HCT116 (cell line): ENCODE results near the gene STXBP3. TPM values are rescaled to one million over a fixed set of nuclear protein-coding genes. Genes with fewer than 3 reads are reported as not detected.

Experiments
- ATAC-seq: fragments of 200-7000 bp; cut with Tn5 transposase; 2 replicates; pipeline ENCODE4 v1.9.1; 2020; ENCODE audit warnings: mild to moderate bottlenecking, moderate library complexity
- BruUV-seq: library from RNA; stranded (reverse); fragments of 400-500 nt; replicated peaks from 2 replicates; lab custom pipeline; 2021; lab: Mats Ljungman, UMichigan
- CTCF ChIA-PET: fragments of 300-600 bp; sonication (Branson Sonifier 250); formaldehyde crosslinking; loops from one replicate; lab custom pipeline; 2021; ENCODE audit warnings: antibody characterized with exemption; lab: Charles Lee
- POLR2A ChIA-PET: fragments of 300-600, 350-600 bp; sonication (Branson Sonifier 250); formaldehyde crosslinking; loops from one replicate; lab custom pipeline; 2021; ENCODE audit warnings: antibody characterized with exemption; lab: Charles Lee
- RAD21 ChIA-PET, 2 experiments: fragments of 300-600 bp; sonication (Branson Sonifier 250); formaldehyde crosslinking; loops; one replicate each; lab custom pipeline; 2023; ENCODE audit warnings: low total read pairs in 2 of 2; ENCODE audit not compliant: uncharacterized antibody in 2 of 2, unreplicated experiment in 2 of 2, low non-redundant PET in 1 of 2; lab: Charles Lee
- DNase-seq: peaks from one replicate; pipeline ENCODE4 v3.0.0-alpha.2; 2010; ENCODE audit warnings: low read depth, low spot score
- H2AFZ ChIP-seq: fragments of 200-600 bp; shearing (Covaris generic), sonication (generic); 2 replicates; pipeline ENCODE4 v1.6.1; 2017; ENCODE audit warnings: low read depth, mixed run types, mixed read lengths, antibody characterized with exemption, low read length; ENCODE audit not compliant: poor library complexity, severe bottlenecking
- H3K27ac ChIP-seq: 2 replicates; pipeline ENCODE4 v1.5.1; 2012; ENCODE audit warnings: low read depth, low read length
- H3K27me3 ChIP-seq: fragments of 200-600 bp; sonication (generic); 2 replicates; pipeline ENCODE4 v1.6.1; 2016; ENCODE audit warnings: mixed run types, low read length, mixed read lengths; ENCODE audit not compliant: insufficient read depth
- H3K36me3 ChIP-seq, 2 experiments: fragments of 200-500 bp in 1 of 2; fragments of 200-600 bp in 1 of 2; sonication (Bioruptor generic) in 1 of 2; sonication (generic) in 1 of 2; 2 replicates each; pipeline versions ENCODE4 v1.5.1 to v1.6.1; 2014 to 2016; ENCODE audit warnings: low read length in 2 of 2, inconsistent platforms in 1 of 2, mixed read lengths in 1 of 2, mixed run types in 1 of 2; ENCODE audit not compliant: insufficient read depth in 2 of 2, control insufficient read depth in 1 of 2
- H3K4me1 ChIP-seq, 2 experiments: fragments of 200-600 bp in 1 of 2; sonication (generic) in 1 of 2; 2 replicates each; pipeline versions ENCODE4 v1.5.1 to v1.6.1; 2012 to 2017; ENCODE audit warnings: low read length in 2 of 2, inconsistent platforms in 1 of 2, mild to moderate bottlenecking in 1 of 2, mixed read lengths in 1 of 2, mixed run types in 1 of 2, moderate library complexity in 1 of 2; ENCODE audit not compliant: insufficient read depth in 2 of 2, control insufficient read depth in 1 of 2
- H3K4me2 ChIP-seq: fragments of 200-600 bp; sonication (generic); 2 replicates; pipeline ENCODE4 v1.6.1; 2017; ENCODE audit warnings: mixed run types, low read length, mixed read lengths
- H3K4me3 ChIP-seq, 2 experiments: fragments of 200-600 bp in 1 of 2; sonication (generic) in 1 of 2; replicated peaks in 1 of 2; 2 replicates each; pipeline ENCODE4 v1.5.1; 2011 to 2016; ENCODE audit warnings: low read length in 2 of 2, control low read depth in 1 of 2, low read depth in 1 of 2, mild to moderate bottlenecking in 1 of 2, mixed read lengths in 1 of 2, mixed run types in 1 of 2
- H3K79me2 ChIP-seq: fragments of 200-600 bp; sonication (generic); 2 replicates; pipeline ENCODE4 v1.6.1; 2017; ENCODE audit warnings: mild to moderate bottlenecking, mixed run types, low read length, moderate library complexity, mixed read lengths; ENCODE audit not compliant: insufficient read depth
- H3K9ac ChIP-seq: fragments of 200-600 bp; sonication (generic); 2 replicates; pipeline ENCODE4 v1.6.1; 2016; ENCODE audit warnings: low read length, mixed read lengths
- H3K9me2 ChIP-seq: fragments of 200-600 bp; sonication (generic), shearing (Covaris generic); 2 replicates; pipeline ENCODE4 v1.6.1; 2017; ENCODE audit warnings: mixed run types, mild to moderate bottlenecking, moderate library complexity; ENCODE audit not compliant: insufficient read depth
- H3K9me3 ChIP-seq, 2 experiments: fragments of 200-500 bp in 1 of 2; fragments of 200-600 bp in 1 of 2; sonication (Bioruptor generic) in 1 of 2; sonication (generic) in 1 of 2; 2 replicates each; pipeline ENCODE4 v1.6.1; 2014 to 2017; ENCODE audit warnings: low read length in 2 of 2, mixed read lengths in 2 of 2, inconsistent platforms in 1 of 2, low read depth in 1 of 2, mild to moderate bottlenecking in 1 of 2, mixed run types in 1 of 2, moderate library complexity in 1 of 2; ENCODE audit not compliant: control insufficient read depth in 1 of 2, insufficient read depth in 1 of 2
- H4K20me1 ChIP-seq: fragments of 200-600 bp; sonication (generic), shearing (Covaris generic); 2 replicates; pipeline ENCODE4 v1.6.1; 2017; ENCODE audit warnings: mixed run types, mild to moderate bottlenecking, moderate library complexity; ENCODE audit not compliant: insufficient read depth
- CBX3 ChIP-seq: IDR thresholded peaks from 2 replicates; pipeline ENCODE4 v1.6.1; 2012; ENCODE audit warnings: low read depth
- EZH2phosphoT487 ChIP-seq: fragments of 200-600 bp; IDR thresholded peaks from 2 replicates; pipeline ENCODE4 v1.6.1; 2018; ENCODE audit warnings: antibody characterized with exemption, borderline replicate concordance
- FOSL1 ChIP-seq: IDR thresholded peaks from 2 replicates; pipeline ENCODE4 v1.6.1; 2012; ENCODE audit warnings: low read depth
- JUND ChIP-seq: IDR thresholded peaks from 2 replicates; pipeline ENCODE4 v1.6.1; 2012
- POLR2A ChIP-seq: IDR thresholded peaks from 2 replicates; pipeline ENCODE4 v1.7.0; 2011; ENCODE audit warnings: borderline replicate concordance; ENCODE audit not compliant: insufficient read depth, insufficient read length; ENCODE audit errors: extremely low read depth
- POLR2AphosphoS5 ChIP-seq: IDR thresholded peaks from 2 replicates; pipeline ENCODE4 v1.6.1; 2011; ENCODE audit warnings: mild to moderate bottlenecking, low read depth, low read length, moderate library complexity
- RAD21 ChIP-seq: IDR thresholded peaks from 2 replicates; pipeline ENCODE4 v1.6.1; 2012; ENCODE audit warnings: low read depth, mild to moderate bottlenecking
- SP1 ChIP-seq: IDR thresholded peaks from 2 replicates; pipeline ENCODE4 v1.6.1; 2012; ENCODE audit warnings: low read depth
- SRF ChIP-seq: IDR thresholded peaks from 2 replicates; pipeline ENCODE4 v1.6.1; 2012; ENCODE audit warnings: low read depth
- TCF7L2 ChIP-seq: IDR thresholded peaks from 2 replicates; pipeline ENCODE4 v1.7.0; 2011; ENCODE audit warnings: borderline replicate concordance, inconsistent platforms; ENCODE audit not compliant: insufficient read depth, insufficient read length; ENCODE audit errors: extremely low read depth
- ZFX ChIP-seq: fragments of 450-650 bp; IDR thresholded peaks from 2 replicates; pipeline ENCODE4 v1.6.1; 2017
- ZNF274 ChIP-seq: fragments of 200-500 bp; sonication (Bioruptor generic); IDR thresholded peaks from 2 replicates; pipeline ENCODE4 v1.6.1; 2014; ENCODE audit warnings: mild to moderate bottlenecking, low read depth, low read length, inconsistent platforms
- intact Hi-C: fragments of 100-400 bp; cut with micrococcal nuclease; formaldehyde crosslinking; loops from 2 replicates; pipeline ENCODE4 v1.10.0; 2022
- total RNA-seq: library from RNA; stranded (reverse); gene quantifications from one replicate; pipeline ENCODE4 v1.2.1, GENCODE V29; 2021; ENCODE audit not compliant: unreplicated experiment
- TF ChIP-seq, protein P1 (sequence below): IDR thresholded peaks from 2 replicates; pipeline ENCODE4 v1.6.1; 2012; ENCODE audit warnings: low read depth

Gene STXBP3
- total RNA-seq, 1 experiment from 2014 or later: 22.6 TPM

DNA sequence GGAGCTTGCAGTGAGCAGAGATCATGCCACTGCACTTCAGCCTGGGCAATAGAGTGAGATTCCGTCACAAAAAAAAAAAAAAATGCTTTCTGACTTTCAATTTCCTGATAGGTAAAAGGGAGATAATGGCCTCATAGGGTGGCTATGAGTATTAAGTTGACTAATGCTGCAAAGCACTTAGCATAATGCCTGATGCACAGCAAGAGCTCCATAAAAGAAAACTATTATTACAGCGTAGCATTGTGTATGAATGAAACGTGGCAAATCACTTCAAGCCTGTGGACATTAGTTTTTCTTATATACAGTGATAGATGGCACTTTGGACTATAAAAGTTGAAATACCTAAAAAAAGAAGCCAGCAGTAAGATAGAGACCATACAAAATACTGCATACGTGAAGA is 17.0 kb upstream of the STXBP3 start:
- POLR2A ChIA-PET: no interaction called here
- Histone ChIP-seq H3K79me2 (no peaks in the 10 kb centered on the region), H3K4me2 (no peak overlapping the region), H3K27me3 (no peaks in the 10 kb centered on the region)
- RAD21 ChIA-PET: no interaction called here
- TF ChIP-seq SP1 (no peak), EZH2phosphoT487 (no peak), SRF (no peak)
- TF ChIP-seq, protein P1, sequence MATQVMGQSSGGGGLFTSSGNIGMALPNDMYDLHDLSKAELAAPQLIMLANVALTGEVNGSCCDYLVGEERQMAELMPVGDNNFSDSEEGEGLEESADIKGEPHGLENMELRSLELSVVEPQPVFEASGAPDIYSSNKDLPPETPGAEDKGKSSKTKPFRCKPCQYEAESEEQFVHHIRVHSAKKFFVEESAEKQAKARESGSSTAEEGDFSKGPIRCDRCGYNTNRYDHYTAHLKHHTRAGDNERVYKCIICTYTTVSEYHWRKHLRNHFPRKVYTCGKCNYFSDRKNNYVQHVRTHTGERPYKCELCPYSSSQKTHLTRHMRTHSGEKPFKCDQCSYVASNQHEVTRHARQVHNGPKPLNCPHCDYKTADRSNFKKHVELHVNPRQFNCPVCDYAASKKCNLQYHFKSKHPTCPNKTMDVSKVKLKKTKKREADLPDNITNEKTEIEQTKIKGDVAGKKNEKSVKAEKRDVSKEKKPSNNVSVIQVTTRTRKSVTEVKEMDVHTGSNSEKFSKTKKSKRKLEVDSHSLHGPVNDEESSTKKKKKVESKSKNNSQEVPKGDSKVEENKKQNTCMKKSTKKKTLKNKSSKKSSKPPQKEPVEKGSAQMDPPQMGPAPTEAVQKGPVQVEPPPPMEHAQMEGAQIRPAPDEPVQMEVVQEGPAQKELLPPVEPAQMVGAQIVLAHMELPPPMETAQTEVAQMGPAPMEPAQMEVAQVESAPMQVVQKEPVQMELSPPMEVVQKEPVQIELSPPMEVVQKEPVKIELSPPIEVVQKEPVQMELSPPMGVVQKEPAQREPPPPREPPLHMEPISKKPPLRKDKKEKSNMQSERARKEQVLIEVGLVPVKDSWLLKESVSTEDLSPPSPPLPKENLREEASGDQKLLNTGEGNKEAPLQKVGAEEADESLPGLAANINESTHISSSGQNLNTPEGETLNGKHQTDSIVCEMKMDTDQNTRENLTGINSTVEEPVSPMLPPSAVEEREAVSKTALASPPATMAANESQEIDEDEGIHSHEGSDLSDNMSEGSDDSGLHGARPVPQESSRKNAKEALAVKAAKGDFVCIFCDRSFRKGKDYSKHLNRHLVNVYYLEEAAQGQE: no peak
- TF ChIP-seq, all 23 proteins: peak for 0
- intact Hi-C loops: no loop called here
- Histone ChIP-seq H3K9me3 (no peaks in the 10 kb centered on the region), H3K4me3 (no peak overlapping the region), H3K4me1 (no peaks in the 10 kb centered on the region), H3K36me3 (no peaks in the 10 kb centered on the region), H3K9me2 (no peaks in the 10 kb centered on the region), H4K20me1 (no peaks in the 10 kb centered on the region), H3K27ac (no peak overlapping the region), H2AFZ (no peak overlapping the region), H3K9ac (no peak overlapping the region)
- ATAC-seq (no peak), DNase-seq (no peak)
- BruUV-seq: no TSS peak
- CTCF ChIA-PET: no interaction called here

DNA sequence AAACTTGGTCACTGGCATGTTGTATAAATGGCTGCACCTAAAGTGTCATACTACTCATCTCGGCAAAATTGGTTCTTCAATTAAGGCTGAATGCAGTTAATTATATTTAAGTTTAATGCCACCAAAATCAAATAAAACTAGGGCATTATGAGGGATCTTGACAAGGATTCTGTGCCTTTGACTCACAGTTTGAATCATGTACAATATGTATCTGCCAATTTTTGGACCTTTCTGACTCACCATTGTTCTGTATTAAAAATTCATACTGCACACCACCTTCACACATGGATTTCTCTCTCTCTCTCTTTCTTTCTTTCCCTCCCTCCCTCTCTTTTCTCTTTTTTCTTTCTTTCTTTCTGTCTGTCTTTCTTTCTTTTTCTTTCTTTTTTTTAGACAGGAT is 14.1 kb upstream of the STXBP3 start:
- no peaks in the 10 kb centered on the region for H3K4me1 ChIP-seq
- DNase-seq: no peak
- ChIA-PET RAD21 (no interaction called here), CTCF (no interaction called here), POLR2A (no interaction called here)
- H3K79me2 ChIP-seq: no peaks in the 10 kb centered on the region
- intact Hi-C loops: no loop called here
- H3K27ac ChIP-seq: no peak overlapping the region
- no peak for ATAC-seq
- H3K4me2 ChIP-seq: no peak overlapping the region
- no peak overlapping the region for H3K4me3 ChIP-seq
- H4K20me1 ChIP-seq: no peaks in the 10 kb centered on the region
- BruUV-seq: no TSS peak
- no peaks in the 10 kb centered on the region; the same call in 1 of the 2 replicates for H3K27me3 ChIP-seq
- H2AFZ ChIP-seq: no peak overlapping the region
- H3K9ac ChIP-seq: no peak overlapping the region
- no peaks in the 10 kb centered on the region for H3K9me3 ChIP-seq
- no peak for TF ChIP-seq ZFX
- no peak for TF ChIP-seq ZNF274
- no peak for TF ChIP-seq FOSL1
- TF ChIP-seq TCF7L2: no peak
- TF ChIP-seq CBX3: no peak
- TF ChIP-seq SRF: no peak
- no peak for TF ChIP-seq POLR2AphosphoS5
- TF ChIP-seq RAD21: no peak
- TF ChIP-seq JUND: no peak
- TF ChIP-seq POLR2A: no peak
- H3K9me2 ChIP-seq: no peaks in the 10 kb centered on the region
- no peaks in the 10 kb centered on the region for H3K36me3 ChIP-seq
